GM19238 (cell line): ENCODE results near the gene PTCHD4.
"Not testable (repeated sequence)": the region's sequence is repeated elsewhere in the genome, so short reads cannot be mapped to it uniquely, and the experiment has no call there.

Experiments used
- DNase-seq: peaks from one replicate; pipeline ENCODE4 v3.0.0; 2011; ENCODE audit warnings: low spot score; ENCODE audit not compliant: insufficient read length

PTCHD4 gene

DNA sequence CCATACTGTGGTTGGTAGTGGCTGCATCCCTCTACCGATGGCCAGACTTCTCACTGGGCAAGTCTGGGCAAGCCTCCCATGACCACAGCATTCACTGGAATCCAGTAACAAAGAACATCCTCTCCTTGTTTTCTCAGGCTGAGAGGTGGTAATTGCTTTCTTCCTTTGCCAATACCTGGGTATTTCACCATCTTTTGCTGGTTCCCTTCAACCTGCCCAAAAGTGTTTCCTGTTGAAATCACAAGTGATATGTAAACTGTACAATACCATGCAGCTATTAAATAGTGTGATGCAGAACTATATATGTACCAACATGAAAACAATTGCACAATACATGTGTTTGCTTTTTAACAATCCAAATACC, at the start of gene PTCHD4:
Gene PTCHD4 (minus strand): TSS at position 55 of the 364 bp plus-strand sequence. CDS start 42,240 bp downstream, outside the sequence.
- no peak for DNase-seq

DNA sequence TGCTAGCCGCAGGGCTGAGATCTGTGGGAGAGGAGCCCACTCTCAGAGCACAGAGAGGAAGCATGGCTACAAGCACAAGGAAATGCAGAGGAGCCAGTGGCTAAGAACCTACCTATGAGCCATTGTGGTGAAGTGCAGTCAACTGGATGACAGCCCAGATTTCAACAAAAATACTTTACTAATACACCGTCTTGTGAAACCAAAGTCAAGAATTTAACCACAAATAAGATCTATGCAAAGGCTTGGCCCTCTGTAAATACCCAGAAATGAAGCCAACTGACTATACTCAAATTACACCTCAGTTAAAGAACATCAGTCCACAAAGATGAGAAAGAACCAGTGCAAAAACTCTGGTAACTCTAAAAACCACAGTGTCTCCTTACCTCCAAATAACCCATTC, 40.1 kb upstream of the PTCHD4 start:
- DNase-seq = no peak

DNA sequence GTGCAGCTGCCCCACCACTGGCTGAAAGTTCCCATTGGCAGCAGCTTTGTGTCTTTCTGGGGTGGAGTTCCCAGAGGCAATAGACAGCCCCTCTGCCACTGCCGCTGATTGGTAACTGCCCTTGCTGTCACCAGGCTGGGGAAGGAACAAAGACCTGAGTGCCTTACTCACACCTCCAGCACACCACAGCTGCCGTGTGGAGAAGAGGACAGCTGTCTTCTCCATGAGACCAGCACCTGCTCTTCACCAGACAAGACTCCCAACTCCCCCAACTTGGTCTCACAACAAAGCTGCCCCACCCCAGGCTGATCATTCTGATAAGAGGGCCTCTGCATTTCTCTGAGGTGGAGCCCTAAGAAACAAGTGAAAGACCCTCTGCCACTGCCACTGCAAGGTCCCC, 39.7 kb upstream of the PTCHD4 start:
- no peak for DNase-seq

DNA sequence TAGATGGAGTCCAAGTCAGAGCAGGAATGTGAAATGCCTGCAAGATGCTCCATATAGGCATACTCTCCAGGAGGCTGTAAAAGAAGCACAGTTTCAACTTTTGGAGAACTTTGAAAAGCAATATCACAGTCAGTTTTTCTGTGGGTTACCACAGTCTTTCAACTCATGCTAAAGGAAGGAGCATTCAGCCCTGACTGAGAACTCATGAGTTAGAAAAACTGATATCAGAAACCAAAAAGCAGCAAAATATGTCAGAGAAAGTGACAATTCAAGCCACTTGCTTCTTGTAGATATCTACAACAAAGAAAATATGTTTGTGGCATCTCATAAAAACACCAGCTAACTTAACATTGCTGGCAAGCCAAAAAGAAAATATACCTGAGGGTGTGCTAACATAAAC, 36.1 kb upstream of the PTCHD4 start:
- no peak for DNase-seq

DNA sequence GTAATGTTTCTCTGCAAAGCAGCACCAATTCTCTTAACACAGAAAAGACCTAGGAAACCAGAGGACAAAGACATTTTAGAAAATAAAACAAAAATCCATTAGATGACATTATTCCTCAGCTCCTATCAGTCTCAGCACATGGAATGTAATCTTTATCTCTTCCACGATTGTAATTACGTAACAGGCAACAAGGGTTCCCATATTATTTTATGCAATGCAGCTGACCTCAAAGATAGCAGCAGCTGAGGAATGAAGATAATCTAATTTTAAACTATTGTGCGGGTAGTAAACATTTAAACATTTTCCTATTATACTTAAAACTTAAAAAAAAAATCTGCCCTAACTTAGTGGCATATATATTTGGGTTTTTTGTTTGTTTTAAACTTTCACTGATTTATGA, 33.0 kb upstream of the PTCHD4 start:
- DNase-seq = no peak

DNA sequence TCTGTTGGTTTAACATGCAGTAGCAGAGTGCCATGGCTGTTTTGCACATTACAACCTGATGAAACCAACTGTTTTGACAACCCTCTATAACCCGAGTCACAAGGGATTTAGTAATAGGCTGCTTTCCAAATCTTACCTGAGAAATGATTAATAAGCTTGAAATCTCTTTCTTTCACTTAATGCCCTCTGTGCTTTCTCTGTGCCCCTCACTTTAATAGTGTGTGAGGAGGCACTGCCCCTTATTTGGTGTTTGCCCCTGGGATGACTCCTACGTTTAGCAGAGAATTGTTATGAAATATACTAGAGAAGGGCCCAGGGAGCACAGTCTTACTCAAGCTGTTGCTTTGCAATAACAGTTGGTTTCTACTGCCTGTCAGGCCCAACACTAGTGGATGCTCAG, 31.0 kb upstream of the PTCHD4 start:
- no peak for DNase-seq

DNA sequence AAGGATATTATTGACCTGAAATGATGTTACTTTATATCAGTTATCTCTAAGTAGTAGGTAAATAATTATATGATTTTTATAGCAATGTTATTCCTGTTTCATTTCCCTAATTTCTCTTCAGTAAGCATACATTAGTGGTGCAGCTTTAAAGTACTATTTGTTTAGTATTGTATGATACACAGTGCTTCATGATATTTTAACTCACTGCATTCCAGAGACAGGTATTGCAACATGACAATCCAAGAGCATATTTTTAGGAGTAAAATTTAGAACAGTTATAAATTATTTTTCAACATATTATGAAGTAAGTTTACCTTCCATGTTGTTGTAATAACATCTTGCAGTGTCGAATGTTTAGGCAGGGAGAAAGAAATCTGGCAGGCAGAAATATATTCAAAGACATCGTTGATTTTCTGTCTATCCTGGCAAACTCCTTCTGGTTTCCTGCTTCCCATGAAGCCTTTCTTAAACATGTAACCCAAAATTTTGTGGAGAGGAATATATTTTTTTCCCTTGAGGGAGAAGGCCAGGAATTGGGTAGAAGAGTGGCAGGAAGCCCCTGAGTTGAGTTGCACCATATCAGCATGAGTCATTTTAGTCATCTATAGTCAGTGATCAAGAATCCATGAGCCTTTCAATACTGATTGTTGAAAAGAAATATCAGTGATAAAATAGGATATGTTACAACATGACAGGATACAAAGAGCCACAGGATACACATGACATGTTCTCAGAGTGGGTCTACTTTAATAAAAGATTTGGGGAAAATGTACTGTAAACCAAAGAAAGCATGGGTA, 29.0 kb upstream of the PTCHD4 start:
- DNase-seq = no peak

DNA sequence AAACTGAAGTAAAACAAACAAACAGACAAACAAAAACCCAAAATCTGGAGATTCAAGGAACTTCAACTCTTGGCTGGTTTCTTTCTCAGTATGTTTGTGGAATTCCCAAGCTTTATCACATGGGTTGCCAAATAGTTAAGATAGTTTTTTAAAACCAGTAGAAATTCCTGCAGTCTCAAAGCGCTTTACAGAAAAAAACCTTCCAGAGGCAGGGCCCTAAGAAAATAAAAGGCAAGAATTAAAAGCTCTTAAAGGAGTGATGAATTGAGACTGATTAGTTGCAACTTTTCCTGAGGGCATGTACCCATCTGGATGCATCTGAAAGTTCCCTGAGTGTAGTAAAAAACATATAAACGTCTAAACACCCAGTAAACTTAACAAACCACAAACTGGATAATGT, 25.9 kb upstream of the PTCHD4 start:
- DNase-seq = no peak

DNA sequence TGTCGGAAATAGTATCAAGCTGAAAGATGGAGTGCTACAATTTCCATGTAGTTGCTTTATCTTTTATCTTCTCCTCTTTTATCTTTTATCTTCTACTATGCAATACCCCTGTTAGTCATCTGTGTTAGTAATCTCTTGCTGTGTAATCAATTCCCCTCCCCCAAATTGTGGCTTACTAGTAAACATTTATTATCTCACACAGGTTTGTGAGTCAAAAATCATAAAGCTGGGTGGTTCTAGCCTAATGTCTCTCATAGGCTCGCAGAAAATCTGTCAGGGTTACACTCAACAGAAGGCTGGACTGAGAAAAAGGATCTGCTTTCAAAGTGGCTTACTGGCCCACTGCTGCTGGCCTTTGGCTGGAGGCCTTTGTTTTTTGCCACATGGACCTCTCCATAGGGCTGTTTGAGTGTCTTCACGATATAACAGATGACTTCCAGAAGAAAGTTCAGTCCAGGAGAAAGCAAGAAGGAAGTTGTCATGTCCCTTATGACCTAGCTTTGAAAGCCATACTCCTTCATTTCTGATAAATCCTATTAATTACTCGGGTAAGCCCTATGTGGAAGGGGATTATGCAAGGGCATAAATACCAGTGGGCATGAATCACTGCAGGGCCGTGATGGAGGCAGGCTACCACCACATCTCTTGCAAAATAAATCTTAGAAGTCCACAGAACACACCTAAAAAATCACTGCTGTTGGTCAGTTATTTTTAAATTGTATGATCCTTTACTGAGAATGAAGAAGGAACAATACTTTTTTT, 24.5 kb upstream of the PTCHD4 start:
- no peak for DNase-seq

DNA sequence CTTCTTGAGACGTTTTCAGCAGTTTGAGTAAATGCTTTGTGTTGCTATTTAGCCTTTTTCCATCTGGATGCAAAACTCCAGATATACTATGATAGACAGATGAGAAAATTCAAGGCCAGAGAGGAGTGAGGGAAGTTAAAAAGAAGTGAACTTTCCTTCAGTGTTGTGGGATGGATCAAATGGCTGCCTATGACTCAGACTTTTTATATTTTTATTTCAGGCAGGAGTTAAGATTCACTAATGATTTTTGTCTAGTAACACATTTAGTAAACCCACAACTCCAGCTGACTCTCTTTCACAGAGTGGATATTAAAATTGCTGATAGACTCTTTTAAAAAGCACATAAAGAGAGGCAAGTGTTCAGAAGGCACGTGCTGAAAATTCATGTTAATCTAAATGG, 23.2 kb upstream of the PTCHD4 start:
- DNase-seq = no peak

DNA sequence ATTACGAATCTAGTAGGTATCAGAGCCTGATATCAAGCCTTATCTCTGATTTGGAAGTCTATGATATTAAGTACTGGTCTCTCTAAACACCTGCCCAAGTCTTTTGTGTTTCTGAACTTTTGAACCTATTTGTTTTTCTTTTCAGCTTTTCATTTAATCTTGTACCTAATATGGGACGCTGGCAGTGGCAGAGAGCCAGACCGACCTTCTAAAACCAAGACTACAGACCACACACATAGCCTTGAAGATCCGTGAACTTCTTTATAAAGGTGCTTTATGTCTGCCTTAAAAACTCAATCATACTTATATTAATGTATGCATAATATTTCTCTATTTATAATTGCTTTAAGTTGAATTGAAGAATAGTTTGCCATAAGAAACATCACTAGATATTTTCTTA, 12.6 kb upstream of the PTCHD4 start:
- no peak for DNase-seq

DNA sequence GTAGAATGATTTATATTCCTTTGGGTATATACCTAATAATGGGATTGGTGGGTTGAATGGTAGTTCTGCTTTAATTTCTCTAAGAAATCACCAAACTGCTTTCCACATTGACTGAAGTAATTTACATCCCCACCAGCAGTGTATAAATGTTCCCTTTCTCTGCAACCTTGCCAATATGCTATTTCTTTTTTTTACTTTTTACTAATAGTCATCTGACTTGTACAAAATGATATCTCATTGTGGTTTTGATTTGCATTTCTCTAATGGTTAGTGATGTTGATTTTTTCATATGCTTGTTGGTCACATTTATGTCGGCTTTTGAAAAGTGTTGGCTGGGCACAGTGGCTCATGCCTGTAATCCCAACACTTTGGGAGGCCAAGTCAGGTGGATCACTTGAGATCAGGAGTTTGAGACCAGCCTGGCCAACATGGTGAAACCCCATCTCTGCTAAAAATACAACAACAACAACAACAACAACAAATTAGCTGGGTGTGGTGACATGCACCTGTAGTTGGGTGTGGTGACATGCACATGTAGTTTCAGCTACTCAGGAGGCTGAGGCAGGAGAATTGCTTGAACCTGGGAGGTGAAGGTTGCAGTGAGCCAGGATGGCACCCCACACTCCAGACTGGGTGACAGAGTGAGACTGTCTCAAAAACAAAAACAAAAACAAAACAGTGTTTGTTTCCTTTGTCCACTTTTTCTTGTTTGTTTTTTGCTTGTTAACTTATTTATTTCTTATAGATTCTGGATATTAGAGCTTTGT, 11.2 kb upstream of the PTCHD4 start:
- DNase-seq = not testable (repeated sequence)

DNA sequence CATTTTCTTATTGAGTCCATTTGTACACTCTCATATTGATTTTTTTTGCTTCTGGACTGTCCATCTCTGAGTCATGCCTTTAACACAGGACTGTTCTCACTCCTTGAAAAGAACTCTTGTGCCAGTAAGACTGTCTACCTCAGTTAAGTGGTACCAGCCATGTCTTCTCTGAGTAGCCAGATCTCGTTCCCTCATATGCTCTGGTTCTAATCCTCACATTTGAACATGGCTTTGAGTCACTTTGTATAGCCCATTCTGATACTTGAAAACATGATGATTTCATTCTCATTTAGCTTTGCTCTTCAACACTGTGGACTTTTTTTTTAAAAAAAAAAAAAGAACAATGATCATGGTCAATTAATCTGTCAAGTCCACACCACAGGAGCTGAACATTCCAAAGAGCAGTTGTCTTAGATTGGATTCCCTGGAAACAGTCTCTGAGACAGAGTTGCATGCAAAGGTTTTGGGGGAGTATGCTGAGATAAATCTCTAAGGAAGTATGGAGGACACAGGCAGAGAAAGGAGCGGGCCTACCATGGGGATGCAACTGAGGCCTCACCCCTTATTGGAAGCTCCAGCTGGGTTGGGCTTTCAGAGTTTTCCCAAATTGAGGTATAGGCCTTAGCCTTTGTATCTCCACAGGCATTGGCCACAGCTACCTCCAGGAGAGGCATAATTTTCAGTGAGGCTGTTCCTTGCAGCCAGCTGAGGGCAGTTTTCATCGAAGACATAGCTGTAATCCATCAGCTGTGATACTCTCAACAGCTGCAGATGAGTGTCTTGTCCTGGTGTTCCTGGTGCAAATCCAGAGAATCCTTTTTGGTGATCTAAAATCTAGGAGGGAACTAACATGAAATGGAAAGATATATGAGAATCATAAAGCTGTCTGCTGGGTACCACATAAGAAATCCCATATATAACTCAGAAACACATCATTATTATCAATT, 6.0 kb upstream of the PTCHD4 start:
- DNase-seq = no peak

DNA sequence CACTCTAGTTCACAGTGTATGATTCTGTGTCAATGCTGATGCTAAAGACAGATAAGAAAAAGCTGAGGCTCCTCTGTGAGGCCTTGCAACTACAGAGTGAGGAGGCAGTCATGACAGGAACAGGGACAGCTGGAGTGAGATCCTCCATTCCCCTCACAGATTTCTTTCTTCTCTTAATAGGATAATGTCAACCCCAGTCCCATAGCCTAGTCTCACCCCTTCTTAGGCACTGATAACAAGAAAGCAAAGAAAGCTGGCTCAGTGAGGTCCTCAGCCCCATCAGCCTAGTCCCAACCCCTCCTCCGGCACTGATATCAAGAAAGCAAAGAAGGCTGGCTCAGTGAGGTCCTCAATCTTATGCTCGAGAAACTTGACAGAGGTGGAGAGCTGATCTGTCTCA, 2.1 kb upstream of the PTCHD4 start:
- no peak for DNase-seq

DNA sequence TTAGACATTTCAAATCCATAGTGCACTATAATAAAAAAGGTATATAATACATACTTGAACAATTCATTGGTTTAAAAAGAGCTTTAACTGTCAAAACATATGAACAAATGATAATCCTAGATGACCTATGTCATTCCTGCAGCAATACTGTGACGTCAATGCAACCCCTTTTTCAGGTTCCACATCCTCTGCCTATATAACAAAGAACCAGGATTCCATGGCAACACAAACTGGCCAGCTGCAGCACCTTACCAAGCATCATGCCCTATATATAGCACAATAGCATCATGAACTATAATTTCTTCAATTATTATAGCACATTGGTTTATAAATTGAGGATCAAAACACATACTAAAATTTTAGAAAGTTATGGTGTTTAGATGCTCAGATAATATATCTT, 578 bp upstream of the PTCHD4 start:
- no peak for DNase-seq

DNA sequence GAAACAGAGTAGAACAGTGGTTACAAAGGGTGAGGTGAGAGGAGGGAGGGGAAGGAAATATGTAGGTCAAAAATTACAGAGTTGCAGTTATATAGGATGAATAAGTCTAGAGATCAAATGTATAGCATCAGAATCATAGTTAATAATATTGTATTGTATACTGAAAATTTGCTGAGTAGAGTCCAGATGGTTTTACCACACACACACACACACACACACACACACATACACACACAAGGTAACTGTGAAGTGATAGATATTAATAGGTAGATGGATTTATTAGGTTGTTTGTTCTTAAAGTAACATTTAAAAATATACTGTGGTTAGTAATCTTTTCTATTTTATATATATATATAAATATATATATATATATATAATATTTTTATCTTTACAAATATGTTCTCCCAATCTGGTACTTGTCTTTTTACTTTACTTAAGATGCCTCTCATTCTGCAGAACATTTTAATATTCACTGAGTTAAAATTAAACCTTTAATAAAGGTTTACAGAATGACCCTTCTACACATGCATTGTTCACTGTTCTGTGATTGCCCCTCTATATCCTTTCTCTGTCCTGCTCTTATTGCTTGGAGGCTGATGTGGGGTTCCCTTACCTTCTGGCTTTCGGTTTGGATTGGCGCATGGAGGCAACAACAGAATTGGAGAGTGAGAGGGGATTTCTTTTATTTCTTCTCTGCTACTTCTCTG, 408 bp downstream of the PTCHD4 start:
- no peak for DNase-seq

DNA sequence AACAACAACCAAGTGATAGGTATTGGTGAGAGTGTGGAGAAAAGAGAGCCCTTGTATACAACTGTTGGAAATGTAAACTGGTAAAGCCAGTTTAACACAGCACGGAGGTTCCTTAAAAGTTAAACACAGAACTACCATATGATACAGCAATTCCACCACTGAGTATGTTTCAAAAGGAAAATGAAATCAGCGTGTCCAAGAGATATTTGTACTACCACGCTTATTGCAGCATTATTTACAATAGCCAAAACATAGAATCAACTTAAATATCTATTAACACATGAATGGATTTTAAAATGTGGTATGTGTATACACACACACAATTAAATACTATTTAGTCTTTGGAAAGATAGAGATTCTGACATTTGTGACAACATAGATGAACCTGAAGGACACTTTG, 1.1 kb downstream of the PTCHD4 start:
- DNase-seq = no peak

DNA sequence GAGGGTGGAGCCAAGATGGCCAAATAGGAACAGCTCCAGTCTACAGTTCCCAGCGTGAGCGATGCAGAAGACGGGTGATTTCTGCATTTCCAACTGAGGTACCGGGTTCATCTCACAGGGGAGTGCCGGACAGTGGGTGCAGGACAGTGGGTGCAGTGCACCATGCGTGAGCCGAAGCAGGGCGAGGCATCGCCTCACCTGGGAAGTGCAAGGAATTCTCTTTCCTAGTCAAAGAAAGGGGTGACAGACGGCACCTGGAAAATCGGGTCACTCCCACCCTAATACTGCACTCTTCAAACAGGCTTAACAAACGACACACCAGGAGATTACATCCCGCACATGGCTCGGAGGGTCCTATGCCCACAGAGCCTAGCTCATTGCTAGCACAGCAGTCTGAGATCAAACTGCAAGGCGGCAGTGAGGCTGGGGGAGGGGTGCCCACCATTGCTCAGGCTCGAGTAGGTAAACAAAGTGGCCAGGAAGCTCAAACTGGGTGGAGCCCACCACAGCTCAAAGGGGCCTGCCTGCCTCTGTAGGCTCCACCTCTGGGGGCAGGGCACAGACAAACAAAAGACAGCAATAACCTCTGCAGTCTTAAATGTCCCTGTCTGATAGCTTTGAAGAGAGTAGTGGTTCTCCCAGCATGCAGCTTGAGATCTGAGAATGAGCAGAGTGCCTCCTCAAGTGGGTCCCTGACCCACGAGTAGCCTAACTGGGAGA, 8.4 kb downstream of the PTCHD4 start:
- not testable (repeated sequence) for DNase-seq

DNA sequence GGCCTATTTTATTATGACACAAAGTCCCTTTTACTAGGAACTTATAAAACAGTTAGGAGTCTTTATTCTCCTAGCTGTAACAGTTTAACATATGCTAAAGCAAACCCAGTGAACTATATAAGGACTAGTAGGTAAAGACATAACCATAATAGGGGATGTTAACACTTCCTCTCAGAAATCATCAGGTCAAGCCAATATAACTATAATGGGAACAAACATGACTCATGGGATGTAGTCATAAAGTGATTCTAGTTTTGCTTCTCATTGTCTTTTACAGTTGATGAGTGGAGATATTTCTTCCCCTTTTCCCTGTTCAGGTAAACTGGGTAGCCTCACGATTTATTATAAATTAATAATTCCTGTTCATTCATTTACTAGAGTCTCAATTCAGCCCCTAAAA, 9.7 kb downstream of the PTCHD4 start:
- DNase-seq = no peak

DNA sequence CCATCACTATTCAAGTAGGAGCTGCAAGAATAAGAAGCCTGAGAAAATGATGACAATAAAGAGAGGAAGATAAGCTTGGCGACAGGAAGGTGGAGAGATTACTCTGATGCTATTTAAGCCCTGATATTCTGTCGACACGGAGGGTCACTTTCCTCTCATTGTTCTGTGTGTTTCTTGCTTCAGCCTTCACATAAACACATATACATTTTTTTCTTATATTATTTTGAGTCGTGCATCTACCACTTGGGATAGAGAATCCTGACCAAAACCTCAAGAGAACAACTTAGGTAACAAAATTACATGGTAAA, 10.5 kb downstream of the PTCHD4 start:
- no peak for DNase-seq
